HG02840 (cell line): Measurements from ENCODE around the gene MMP17.

Experiments used
- ATAC-seq: cut with Tn5 transposase; IDR thresholded peaks from one replicate; pipeline ENCODE4 v1.9.1; 2021; ENCODE audit warnings: mild to moderate bottlenecking, moderate library complexity, moderate number of reproducible peaks; ENCODE audit not compliant: unreplicated experiment, low FRiP score

Gene MMP17

DNA sequence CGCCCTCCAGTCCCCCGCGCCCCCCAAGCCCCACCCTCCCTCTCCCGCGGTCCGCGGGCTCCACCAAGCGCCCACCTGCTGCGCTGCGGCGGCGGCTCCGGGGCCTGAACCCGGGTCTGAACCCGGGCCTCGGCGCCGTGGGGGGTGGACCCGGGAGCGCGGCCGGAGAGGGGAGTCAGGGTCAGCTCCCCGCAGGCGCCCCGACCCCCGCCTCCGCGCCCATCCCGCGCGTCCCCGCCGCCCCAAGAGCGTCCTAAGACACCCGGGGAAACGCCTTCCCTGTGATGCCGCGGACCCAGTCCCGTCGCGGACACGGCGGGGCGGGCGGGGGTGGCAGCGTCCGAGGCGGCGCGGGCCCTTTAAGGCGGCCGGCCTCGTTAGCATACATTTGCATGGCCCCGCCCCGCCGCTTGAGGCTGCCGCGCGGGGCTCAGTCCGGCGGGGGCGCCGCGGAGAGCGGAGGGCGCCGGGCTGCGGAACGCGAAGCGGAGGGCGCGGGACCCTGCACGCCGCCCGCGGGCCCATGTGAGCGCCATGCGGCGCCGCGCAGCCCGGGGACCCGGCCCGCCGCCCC, at the start of gene MMP17:
TSS of gene MMP17 (plus strand) at position 433 of the 574 bp plus-strand sequence. CDS start at position 535, 102 bp downstream.
- ATAC-seq: peak; percentile 57

GRCh38 chr12:131779027-131779426, 49.2 kb upstream of the MMP17 start:
- ATAC-seq: no peak

GRCh38 chr12:131782061-131782460, 46.1 kb upstream of the MMP17 start:
- ATAC-seq: no peak

DNA sequence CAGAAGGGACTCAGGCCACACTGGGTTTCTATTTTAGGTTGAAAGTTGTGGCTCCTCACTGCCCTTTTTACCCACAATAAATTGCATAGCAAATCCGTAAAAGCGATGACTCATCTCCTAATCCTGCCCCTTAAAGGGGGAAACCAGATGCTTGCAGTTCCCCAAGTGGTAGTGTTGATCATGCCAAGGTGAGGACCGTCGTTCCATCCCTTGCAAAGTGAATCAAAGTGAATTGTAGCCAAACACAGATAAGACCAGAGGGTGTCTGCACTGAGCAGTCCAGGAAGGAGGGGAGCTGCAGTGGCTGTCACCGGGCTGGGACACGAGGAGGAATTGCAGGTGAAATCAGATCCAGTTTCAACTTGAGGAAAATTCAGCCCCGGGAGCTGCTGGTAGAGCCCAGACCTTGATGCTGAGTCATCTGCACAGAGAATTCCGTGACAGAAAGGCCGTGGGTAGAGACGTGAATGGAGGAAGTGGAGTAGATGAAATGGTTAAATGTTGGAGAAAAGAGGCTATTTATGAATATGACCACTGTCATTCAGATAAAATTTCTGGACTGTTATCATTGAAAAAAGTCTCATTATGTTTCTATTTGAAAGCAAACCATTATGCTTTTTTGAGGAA, 44.2 kb upstream of the MMP17 start:
- no peak for ATAC-seq

DNA sequence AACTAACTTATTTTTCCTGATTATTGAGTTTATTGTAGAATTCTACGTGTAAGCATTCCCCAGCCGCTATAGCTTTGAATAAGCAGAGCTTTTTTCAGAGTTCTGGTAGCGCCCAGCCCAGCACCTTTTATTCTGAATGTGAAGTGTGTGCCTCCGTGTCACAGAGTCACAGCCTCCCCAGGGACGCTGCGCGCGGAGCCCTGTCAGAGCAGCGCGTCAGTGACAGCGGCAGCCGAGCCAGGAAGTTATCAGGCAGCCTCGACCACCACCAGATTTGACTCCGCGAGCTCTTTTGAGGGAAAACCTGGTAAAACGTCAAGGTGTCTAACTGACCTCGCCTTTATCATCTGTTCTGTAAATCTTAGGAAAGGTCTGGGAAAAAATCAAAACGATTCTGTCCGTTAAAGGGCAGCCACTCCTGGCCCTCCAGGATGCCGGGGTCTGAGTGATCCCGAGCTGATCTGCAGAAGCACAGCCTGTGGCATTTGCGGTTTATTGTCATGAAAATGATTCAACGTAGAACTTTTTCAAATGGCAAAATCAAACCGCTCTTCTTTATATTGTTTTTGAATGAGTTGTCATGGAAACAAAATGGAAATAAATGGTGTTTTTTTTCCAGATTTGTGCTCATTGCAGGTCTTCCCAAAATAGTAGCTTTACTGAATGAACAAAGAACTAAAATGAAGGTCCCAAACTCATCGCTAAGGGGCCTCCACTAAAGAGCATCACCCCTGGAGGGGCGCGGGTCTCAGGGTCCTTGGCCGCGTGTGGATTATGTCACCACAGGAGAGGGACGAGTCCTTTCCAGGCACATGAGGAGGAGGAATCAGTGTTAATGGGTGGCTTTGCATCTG, 43.1 kb upstream of the MMP17 start:
- no peak for ATAC-seq

GRCh38 chr12:131785763-131786330, 42.3 kb upstream of the MMP17 start:
- no peak for ATAC-seq

DNA sequence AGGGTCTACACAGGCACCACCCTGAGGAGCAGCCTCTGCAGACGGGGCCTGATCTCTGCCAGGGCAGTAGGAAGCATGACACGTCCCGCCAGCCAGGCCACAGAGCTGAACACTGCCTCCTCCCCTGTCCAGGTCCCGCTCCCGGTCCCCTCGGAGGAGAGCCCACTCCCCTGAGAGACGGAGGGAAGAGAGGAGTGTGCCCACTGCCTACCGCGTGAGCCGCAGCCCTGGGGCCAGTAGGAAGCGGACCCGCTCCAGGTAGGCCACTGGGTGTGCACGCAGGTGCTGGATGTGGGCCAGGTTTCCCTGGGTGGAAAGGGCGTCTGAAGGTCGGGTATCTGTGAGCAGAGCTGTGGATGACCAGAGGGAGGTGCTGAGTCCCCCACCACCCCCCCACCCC, 41.9 kb upstream of the MMP17 start:
- ATAC-seq: no peak

GRCh38 chr12:131787143-131787660, 41.0 kb upstream of the MMP17 start:
- no peak for ATAC-seq

GRCh38 chr12:131788070-131788469, 40.1 kb upstream of the MMP17 start:
- no peak for ATAC-seq

- no peak for ATAC-seq
These were observed 38.6 kb upstream of the MMP17 start for GRCh38 chr12:131789638-131790037.

DNA sequence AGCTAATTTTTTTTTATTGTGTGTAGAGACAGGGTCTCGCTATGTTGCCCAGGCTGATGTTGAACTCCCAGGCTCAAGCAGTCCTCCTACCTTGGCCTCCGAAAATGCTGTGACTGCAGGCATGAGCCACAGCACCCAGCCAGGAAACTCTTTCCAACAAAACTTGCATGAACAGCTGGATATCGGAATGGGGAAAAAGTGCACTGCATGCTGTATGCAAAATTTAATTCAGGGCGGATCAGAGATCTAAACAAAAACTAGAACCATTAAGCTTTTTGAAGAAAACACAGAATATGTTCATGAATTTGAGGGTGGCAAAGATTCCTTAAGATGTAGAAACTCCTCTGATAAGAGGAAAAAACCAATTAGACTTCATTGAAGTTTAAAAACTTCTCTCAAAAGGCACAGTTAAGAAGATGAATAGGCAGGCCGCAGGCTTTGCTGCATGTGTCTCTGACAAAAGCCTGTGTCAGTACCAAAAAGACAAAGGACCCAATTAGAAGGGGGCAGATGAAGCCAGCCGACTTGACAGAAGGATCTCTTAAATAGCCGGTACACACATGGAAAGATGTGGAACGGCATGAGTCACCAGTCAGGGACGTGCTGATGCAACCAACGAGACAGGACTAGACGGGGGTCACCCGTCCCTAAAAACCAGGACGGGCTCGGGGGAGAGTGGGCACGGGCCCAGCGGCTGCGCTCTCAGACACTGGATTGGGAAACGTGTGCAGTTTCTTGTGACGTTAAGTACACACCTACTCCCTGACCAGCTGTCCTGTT, 34.8 kb upstream of the MMP17 start:
- ATAC-seq: no peak

DNA sequence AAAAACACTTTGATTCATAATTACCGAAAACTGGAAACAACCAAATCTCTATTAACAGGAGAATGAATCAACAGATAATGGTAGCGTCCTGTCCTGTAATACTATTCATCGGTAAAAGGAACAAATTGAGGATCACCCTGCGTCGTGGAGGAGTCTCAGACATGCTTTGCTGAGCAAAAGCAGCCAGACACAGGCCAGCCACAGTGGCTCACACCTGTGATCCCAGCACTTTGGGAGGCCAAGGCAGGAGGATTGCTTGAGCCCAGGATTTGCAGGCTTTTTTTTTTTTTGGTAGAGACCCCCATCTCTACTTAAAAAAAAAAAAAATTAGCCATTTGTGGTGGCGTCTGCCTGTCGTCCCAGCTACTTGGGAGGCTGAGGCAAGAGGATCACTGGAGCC, 34.1 kb upstream of the MMP17 start:
- ATAC-seq: no peak

DNA sequence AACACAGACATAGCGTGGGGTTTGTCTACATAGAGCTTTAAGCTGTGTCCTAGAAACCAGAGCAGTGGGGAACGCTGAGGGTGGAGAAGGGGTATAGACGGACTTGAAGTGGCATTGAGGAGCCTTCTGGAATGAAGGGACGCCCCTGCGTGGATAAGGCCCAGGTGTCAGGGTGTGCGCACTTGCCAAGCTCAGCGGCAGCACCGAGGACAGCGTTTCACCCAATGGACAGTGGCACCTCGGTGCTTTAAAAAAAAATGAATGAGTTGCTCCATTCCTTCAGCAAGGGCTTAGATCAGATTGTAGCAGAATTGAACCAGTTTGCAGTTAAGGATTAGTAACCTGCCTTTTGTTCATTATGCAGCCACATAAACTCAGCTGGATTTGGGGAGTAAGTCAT, 33.6 kb upstream of the MMP17 start:
- ATAC-seq: no peak

- no peak for ATAC-seq
These were observed 33.1 kb upstream of the MMP17 start for GRCh38 chr12:131795064-131795463.

- ATAC-seq: no peak
These were observed 32.3 kb upstream of the MMP17 start for GRCh38 chr12:131795690-131796410.

- no peak for ATAC-seq
These were observed 31.8 kb upstream of the MMP17 start for GRCh38 chr12:131796411-131796736.

- no peak for ATAC-seq
These were observed 31.2 kb upstream of the MMP17 start for GRCh38 chr12:131796754-131797587.

- no peak for ATAC-seq
These were observed 30.6 kb upstream of the MMP17 start for GRCh38 chr12:131797588-131797934.

- no peak for ATAC-seq
These were observed 29.0 kb upstream of the MMP17 start for GRCh38 chr12:131799195-131799594.
